Testis (tissue), 3 donors: ENCODE data around the gene SLCO1C1. TPM values are rescaled to one million over a fixed set of nuclear protein-coding genes. Genes with fewer than 3 reads are reported as not detected.

ENCODE experiments used
- DNase-seq: peaks from one replicate; pipeline ENCODE4 v3.0.0-alpha.2; 2019
- H3K27ac ChIP-seq, 2 donors: fragments of 200-600 bp; sonication (generic); one replicate each; pipeline ENCODE4 v1.5.1; 2019
- H3K27me3 ChIP-seq: fragments of 200-600 bp; sonication (generic); one replicate; pipeline ENCODE4 v1.5.1; 2019
- H3K36me3 ChIP-seq: fragments of 200-600 bp; sonication (generic); one replicate; pipeline ENCODE4 v1.5.1; 2017; ENCODE audit warnings: low read depth; ENCODE audit errors: missing control alignments
- H3K4me1 ChIP-seq: fragments of 200-600 bp; sonication (generic); one replicate; pipeline ENCODE4 v1.5.1; 2019
- H3K4me3 ChIP-seq, 2 donors: fragments of 200-600 bp; sonication (generic); one replicate each; pipeline ENCODE4 v1.5.1; 2017 to 2019
- H3K9me3 ChIP-seq: fragments of 200-600 bp; sonication (generic); one replicate; pipeline ENCODE4 v1.5.1; 2017
- POLR2A ChIP-seq: fragments of 450-650 bp; IDR thresholded peaks from one replicate; pipeline ENCODE4 v1.6.1; 2017; ENCODE audit warnings: antibody characterized with exemption, mild to moderate bottlenecking, moderate library complexity
- WGBS, 2 donors: methylation state at CpG; one replicate each; pipeline ENCODE4 v1.1.5; 2018; 5-methylcytosine and 5-hydroxymethylcytosine counted together
- intact Hi-C: fragments of 100-400 bp; cut with DNase I; formaldehyde crosslinking; loops from one replicate; pipeline ENCODE4 v1.15.1; 2023; ENCODE audit warnings: low total_unique reads
- polyA plus RNA-seq: library from polyadenylated mRNA; stranded (reverse); fragments of 350-450 nt; fragmentation: Illumina TruSeq; extraction: RNeasy Lipid Tissue Mini Kit (QIAGEN cat#74804); gene quantifications from one replicate; pipeline ENCODE4 v1.2.3, GENCODE V29; 2014; ENCODE audit warnings: low read depth, low replicate concordance; ENCODE audit not compliant: insufficient read depth
- total RNA-seq, 2 donors: library from RNA; depleted of rRNA; stranded (reverse); fragments of >200 nt; gene quantifications; one replicate each; pipeline ENCODE4 v1.2.3, GENCODE V29; 2016
- TF ChIP-seq, protein P1 (sequence below), 3 experiments: fragments of 450-650 bp in 2 of 3; fragments of 200-600 bp in 1 of 3; sonication (generic) in 1 of 3; IDR thresholded peaks; one replicate each; pipeline ENCODE4 v1.5.1; 2016 to 2019; ENCODE audit warnings: antibody characterized with exemption in 3 of 3, mild to moderate bottlenecking in 2 of 3, moderate library complexity in 1 of 3

SLCO1C1 gene
- total and polyA plus RNA-seq, 3 donors from 2014 or later = 1.1 to 2.6 (median 1.4) TPM

DNA sequence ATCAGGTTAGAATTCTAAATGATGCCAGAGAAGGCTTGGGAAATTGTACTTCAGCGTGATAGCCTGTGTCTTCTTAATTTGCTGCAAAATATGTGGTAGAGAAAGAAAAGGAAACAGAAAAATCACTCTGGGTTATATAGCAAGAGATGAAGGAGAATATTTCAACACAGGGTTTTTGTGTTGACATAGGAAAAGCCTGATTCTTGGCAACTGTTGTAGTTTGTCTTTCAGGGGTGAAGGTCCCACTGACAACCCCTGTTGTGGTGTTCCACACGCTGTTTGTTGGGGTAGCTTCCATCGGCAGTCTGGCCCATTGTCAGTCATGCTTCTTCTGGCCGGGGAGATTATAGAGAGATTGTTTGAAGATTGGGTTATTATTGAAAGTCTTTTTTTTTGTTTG is 13.8 kb upstream of the SLCO1C1 start:
- no peaks in the 10 kb centered on the region for H3K36me3 ChIP-seq
- H3K4me3 ChIP-seq = no peak overlapping the region
- TF ChIP-seq, protein P1, sequence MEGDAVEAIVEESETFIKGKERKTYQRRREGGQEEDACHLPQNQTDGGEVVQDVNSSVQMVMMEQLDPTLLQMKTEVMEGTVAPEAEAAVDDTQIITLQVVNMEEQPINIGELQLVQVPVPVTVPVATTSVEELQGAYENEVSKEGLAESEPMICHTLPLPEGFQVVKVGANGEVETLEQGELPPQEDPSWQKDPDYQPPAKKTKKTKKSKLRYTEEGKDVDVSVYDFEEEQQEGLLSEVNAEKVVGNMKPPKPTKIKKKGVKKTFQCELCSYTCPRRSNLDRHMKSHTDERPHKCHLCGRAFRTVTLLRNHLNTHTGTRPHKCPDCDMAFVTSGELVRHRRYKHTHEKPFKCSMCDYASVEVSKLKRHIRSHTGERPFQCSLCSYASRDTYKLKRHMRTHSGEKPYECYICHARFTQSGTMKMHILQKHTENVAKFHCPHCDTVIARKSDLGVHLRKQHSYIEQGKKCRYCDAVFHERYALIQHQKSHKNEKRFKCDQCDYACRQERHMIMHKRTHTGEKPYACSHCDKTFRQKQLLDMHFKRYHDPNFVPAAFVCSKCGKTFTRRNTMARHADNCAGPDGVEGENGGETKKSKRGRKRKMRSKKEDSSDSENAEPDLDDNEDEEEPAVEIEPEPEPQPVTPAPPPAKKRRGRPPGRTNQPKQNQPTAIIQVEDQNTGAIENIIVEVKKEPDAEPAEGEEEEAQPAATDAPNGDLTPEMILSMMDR (IDR thresholded peaks at IDR 0.05) = no peak
- no peak for TF ChIP-seq POLR2A
- no peak overlapping the region for H3K27ac ChIP-seq
- no peaks in the 10 kb centered on the region for H3K9me3 ChIP-seq
- H3K4me1 ChIP-seq = no peaks in the 10 kb centered on the region
- no peaks in the 10 kb centered on the region for H3K27me3 ChIP-seq
- intact Hi-C loops = no loop called here
- WGBS, 2 donors = 77 to 85% methylated on average over 4 of the region's 4 CpGs
- no peak for DNase-seq

DNA sequence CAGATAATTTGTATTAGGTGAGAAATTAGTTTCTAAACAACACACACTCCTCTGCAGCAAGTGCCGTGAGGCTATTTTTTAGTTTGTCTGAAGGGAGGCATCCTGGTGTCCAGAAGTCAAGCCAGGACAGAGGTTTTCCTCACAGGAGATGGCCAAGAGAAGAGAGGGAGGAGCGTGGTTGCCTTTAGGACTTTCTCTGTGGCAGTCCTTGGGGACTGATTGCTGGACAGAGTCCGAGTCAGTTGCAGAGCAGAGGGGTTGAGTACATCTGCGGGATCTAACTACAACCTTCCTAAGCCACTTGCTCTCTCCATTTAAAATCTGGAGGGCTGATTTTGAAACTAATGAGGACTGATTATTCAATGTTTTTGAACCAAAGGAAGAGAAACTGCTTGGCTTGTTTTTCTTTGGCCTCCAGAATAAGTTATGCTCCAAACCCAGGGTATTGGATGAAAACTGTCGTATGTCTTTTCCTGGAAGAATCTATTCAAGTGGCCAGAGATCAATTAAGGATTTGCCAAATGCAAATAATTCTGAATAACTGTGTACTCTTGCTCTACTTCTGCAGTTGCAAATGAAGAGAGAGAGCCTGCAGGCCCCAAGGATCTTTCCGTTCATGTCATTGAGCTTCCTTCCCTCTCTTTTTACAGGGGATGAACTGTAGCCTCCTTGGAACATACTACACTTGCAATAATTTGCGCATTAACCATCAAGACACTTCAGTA is 1.2 kb downstream of the SLCO1C1 start:
- H3K4me3 ChIP-seq = no peak overlapping the region
- TF ChIP-seq, protein P1 (IDR thresholded peaks at IDR 0.05) = no peak
- no peak for TF ChIP-seq POLR2A
- DNase-seq = peak; percentile 35

DNA sequence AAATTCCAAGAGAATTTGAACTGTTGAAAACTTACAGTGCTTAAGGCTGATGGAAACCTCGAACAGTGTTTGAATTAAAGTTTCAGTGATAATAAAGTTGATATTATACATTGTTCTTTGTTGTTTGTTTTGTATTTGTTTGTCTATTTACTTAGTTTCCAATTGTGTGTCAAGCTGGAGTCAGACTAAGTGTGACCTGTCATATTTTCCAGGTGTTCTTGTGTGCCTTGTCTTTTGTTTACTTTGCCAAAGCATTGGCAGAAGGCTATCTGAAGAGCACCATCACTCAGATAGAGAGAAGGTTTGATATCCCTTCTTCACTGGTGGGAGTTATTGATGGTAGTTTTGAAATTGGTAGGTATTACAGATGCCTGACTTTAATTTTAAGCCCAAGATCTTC is 6.0 kb downstream of the SLCO1C1 start:
- 97 to 98% methylated on average over 1 of the region's 1 CpG for WGBS, 2 donors
- no peaks in the 10 kb centered on the region for H3K27me3 ChIP-seq
- TF ChIP-seq, protein P1 (IDR thresholded peaks at IDR 0.05) = no peak
- no peak for TF ChIP-seq POLR2A

More for the DNA sequence above, 1.2 kb downstream of the SLCO1C1 start:
- Histone ChIP-seq H3K9me3 (no peaks in the 10 kb centered on the region), H3K27ac (no peak overlapping the region), H3K4me1 (no peaks in the 10 kb centered on the region), H3K27me3 (no peaks in the 10 kb centered on the region), H3K36me3 (no peaks in the 10 kb centered on the region)
- intact Hi-C loops = no loop called here
- 59 to 62% methylated on average over 7 of the region's 7 CpGs for WGBS, 2 donors

DNA sequence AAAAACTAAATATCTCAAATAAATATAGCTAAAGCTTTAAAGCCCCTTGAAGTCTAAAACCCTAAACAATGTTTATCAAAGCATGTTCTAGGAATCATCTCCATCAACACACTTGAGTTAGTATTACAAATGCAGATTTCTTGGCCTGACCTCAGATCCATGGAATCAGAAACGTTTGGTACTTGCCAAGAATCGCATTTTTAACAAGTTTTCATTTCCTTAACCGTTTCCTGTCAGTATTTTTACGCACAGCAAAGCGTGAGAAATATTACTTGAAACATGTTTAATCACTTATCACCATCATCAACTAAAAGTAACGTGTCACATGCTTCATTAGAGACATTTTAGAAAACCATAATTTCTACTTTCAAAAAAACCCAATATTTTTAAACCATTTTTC is 9.7 kb downstream of the SLCO1C1 start:
- intact Hi-C loops = no loop called here
- no peak overlapping the region for H3K4me3 ChIP-seq
- no peaks in the 10 kb centered on the region for H3K9me3 ChIP-seq
- WGBS, 2 donors = 73 to 74% methylated on average over 6 of the region's 6 CpGs
- H3K36me3 ChIP-seq = no peaks in the 10 kb centered on the region
- DNase-seq = no peak
- no peaks in the 10 kb centered on the region for H3K4me1 ChIP-seq
- H3K27ac ChIP-seq = no peak overlapping the region
- no peaks in the 10 kb centered on the region for H3K27me3 ChIP-seq
- TF ChIP-seq, protein P1 (IDR thresholded peaks at IDR 0.05) = no peak
- no peak for TF ChIP-seq POLR2A

More for the DNA sequence above, 6.0 kb downstream of the SLCO1C1 start:
- H3K4me1 ChIP-seq = no peaks in the 10 kb centered on the region
- intact Hi-C loops = no loop called here
- no peaks in the 10 kb centered on the region for H3K9me3 ChIP-seq
- no peak for DNase-seq
- H3K4me3 ChIP-seq = no peak overlapping the region
- no peaks in the 10 kb centered on the region for H3K36me3 ChIP-seq
- H3K27ac ChIP-seq = no peak overlapping the region

DNA sequence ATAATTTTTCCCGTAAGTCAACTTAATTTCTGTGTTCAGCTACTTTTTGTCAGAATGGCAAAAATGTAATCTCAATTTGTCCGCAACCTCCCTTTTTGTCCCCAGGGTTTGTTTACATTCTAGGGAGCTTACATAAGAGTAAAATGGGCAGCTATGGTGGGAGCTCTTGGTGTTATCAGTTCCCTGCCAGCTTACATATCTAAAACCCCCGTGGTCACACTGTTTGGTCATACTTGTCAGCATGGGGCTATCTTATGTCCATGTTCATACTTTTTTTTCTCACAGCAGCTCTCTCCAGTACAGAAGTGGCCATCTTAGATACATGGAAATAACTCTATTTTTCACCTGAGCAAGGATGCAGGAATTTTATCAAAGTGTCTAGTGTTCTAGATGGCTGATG is 16.7 kb downstream of the SLCO1C1 start:
- 63 to 72% methylated on average over 3 of the region's 3 CpGs for WGBS, 2 donors
- intact Hi-C loops = no loop called here

More for the DNA sequence above, 16.7 kb downstream of the SLCO1C1 start:
- no peaks in the 10 kb centered on the region for H3K36me3 ChIP-seq
- DNase-seq = no peak
- no peak overlapping the region for H3K27ac ChIP-seq
- H3K4me1 ChIP-seq = no peaks in the 10 kb centered on the region
- no peaks in the 10 kb centered on the region for H3K27me3 ChIP-seq
- no peak for TF ChIP-seq POLR2A
- TF ChIP-seq, protein P1 (IDR thresholded peaks at IDR 0.05) = no peak
- H3K4me3 ChIP-seq = no peak overlapping the region
- H3K9me3 ChIP-seq = no peaks in the 10 kb centered on the region
